ENCODE data around the gene GFAP. TPM values are rescaled to one million over a fixed set of nuclear protein-coding genes. Genes with fewer than 3 reads are reported as not detected.

Gene GFAP
- not detected for total RNA-seq

DNA sequence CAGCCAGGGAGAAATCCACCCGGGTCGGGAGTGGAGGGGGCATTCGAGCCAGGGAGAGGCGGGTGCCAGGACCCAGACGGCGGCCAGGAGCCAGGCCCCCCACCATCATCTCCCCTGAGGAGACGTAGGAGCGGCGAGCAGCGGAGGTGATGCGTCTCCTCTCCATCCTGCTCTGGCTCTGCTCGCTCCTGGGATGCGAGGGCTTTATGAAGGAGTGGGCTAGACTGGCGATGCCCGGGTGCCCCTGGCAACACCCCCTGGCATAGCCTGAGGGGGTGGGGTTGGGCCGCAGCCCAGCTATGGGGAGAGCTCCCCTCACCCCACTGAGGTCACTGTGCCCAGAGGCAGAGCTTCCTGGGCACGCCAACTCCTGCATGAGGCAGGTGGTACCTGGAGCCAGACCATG, at the start of gene GFAP:
Gene GFAP, minus strand, starts transcription at position 180 of the 406 bp plus-strand sequence. Its CDS starts 14 bp downstream, at position 166.
- Mint-ChIP-seq H3K4me1 (ENCODE audit: low read depth) (peaks cover 22% of the 10 kb centered on the region), H3K9me3 (ENCODE audit: insufficient read depth) (no peaks in the 10 kb centered on the region), H3K4me3 (no peak within 1 kb of the TSS), H3K27ac (no peak within 1 kb of the TSS), H3K27me3 (ENCODE audit: low read depth) (peaks cover 27% of the 10 kb centered on the region), H3K36me3 (ENCODE audit: low read depth) (no peaks in the 10 kb centered on the region)
- CTCF ChIA-PET: interaction anchor here (1.5 kb wide), 1 partner anchor 220 kb away, joined by 3 read pairs; the partner anchor contains the start of gene ACBD4
- no peak for ATAC-seq
- POLR2A ChIA-PET: no interaction called here
- no peak for DNase-seq

- Mint-ChIP-seq H3K4me3 (no peak overlapping the region), H3K27ac (no peak overlapping the region), H3K9me3 (ENCODE audit: insufficient read depth) (no peaks in the 10 kb centered on the region), H3K4me1 (ENCODE audit: low read depth) (peaks cover 12% of the 10 kb centered on the region), H3K36me3 (ENCODE audit: low read depth) (no peaks in the 10 kb centered on the region), H3K27me3 (ENCODE audit: low read depth) (peaks cover 60% of the 10 kb centered on the region)
- POLR2A ChIA-PET: interaction anchor here (0.7 kb wide), 1 partner anchor 8 kb away, joined by 3 read pairs; no protein-coding TSS in a partner anchor
- CTCF ChIA-PET: interaction anchor here (1.0 to 1.1 kb wide), 2 partner anchors 41 to 63 kb away, joined by 3 read pairs; no protein-coding TSS in a partner anchor
- no peak for ATAC-seq
- no peak for DNase-seq
Measured at GRCh38 chr17:44961921-44962350, 46.6 kb upstream of the GFAP start.

- DNase-seq (no peak), ATAC-seq (no peak)
- H3K9me3 Mint-ChIP-seq (ENCODE audit: insufficient read depth): no peaks in the 10 kb centered on the region
- ChIA-PET POLR2A (no interaction called here), CTCF (interaction anchor here (1.1 to 1.6 kb wide), 2 partner anchors 41 to 62 kb away, joined by 3 to 4 read pairs; no protein-coding TSS in a partner anchor)
- peaks cover 52% of the 10 kb centered on the region for H3K27me3 Mint-ChIP-seq (ENCODE audit: low read depth)
- peaks cover 5% of the 10 kb centered on the region for H3K4me1 Mint-ChIP-seq (ENCODE audit: low read depth)
- H3K4me3 Mint-ChIP-seq: no peak overlapping the region
- no peaks in the 10 kb centered on the region for H3K36me3 Mint-ChIP-seq (ENCODE audit: low read depth)
- H3K27ac Mint-ChIP-seq: no peak overlapping the region
Measured at GRCh38 chr17:44960691-44961090, 45.4 kb upstream of the GFAP start.

DNA sequence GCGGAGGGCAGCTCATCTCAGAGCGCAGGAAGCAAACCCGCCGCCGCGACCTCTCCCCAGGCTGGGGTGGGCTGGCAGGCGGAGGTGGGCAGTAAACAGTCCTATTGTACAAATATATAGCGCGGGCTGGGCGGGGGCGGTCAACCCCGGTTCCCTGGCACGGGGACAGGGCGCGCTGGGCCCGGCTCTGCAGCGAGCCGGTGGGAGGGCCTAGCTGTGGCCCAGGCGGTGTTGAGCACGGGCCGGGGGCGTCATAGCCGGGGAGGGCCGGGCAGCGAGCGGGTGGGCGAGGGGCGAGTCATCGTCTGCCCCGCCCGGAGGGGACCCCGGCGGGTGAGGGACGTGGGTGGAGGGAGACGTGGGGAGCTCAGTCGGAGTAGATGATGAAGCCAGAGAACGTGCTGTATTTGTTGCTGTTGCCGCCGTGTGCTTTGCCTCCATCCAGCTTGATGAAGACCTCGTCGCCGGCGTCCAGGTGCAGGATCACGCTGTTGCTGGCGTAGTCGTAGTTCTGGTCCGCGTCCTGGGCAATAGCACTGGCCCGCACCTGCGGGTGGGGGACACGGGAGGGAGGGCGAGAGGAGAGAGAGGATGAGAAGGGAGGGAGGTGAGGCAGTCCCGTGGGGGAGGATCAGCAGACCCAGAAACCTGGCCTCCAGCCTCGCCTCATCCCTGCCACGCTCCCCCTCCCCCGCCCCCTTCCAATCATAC, 44.7 kb upstream of the GFAP start:
- no peak for DNase-seq
- CTCF ChIA-PET: interaction anchor here (1.6 to 1.9 kb wide), 2 partner anchors 40 to 183 kb away, joined by 4 read pairs; no protein-coding TSS in a partner anchor
- H3K27me3 Mint-ChIP-seq (ENCODE audit: low read depth): peaks cover 49% of the 10 kb centered on the region

GRCh38 chr17:44956998-44957981, 42.0 kb upstream of the GFAP start:
- no peaks in the 10 kb centered on the region for H3K36me3 Mint-ChIP-seq (ENCODE audit: low read depth)
- no peak for ATAC-seq
- no peak overlapping the region for H3K27ac Mint-ChIP-seq
- CTCF ChIA-PET: interaction anchor here (1.1 to 1.2 kb wide), 2 partner anchors 12 to 179 kb away, joined by 3 read pairs; no protein-coding TSS in a partner anchor
- POLR2A ChIA-PET: interaction anchor here (0.9 kb wide), 1 partner anchor 8 kb away, joined by 3 read pairs; no protein-coding TSS in a partner anchor
- peaks cover 34% of the 10 kb centered on the region for H3K27me3 Mint-ChIP-seq (ENCODE audit: low read depth)
- H3K9me3 Mint-ChIP-seq (ENCODE audit: insufficient read depth): no peaks in the 10 kb centered on the region
- no peak for DNase-seq
- H3K4me3 Mint-ChIP-seq: no peak overlapping the region
- H3K4me1 Mint-ChIP-seq (ENCODE audit: low read depth): peaks cover 5% of the 10 kb centered on the region

More for the DNA sequence above, 44.7 kb upstream of the GFAP start:
- no peak overlapping the region for H3K4me3 Mint-ChIP-seq
- peaks cover 5% of the 10 kb centered on the region for H3K4me1 Mint-ChIP-seq (ENCODE audit: low read depth)
- no peaks in the 10 kb centered on the region for H3K9me3 Mint-ChIP-seq (ENCODE audit: insufficient read depth)
- H3K36me3 Mint-ChIP-seq (ENCODE audit: low read depth): no peaks in the 10 kb centered on the region
- no peak overlapping the region for H3K27ac Mint-ChIP-seq
- ATAC-seq: no peak
- POLR2A ChIA-PET: no interaction called here

- no peak for ATAC-seq
- no peak overlapping the region for H3K27ac Mint-ChIP-seq
- H3K9me3 Mint-ChIP-seq (ENCODE audit: insufficient read depth): no peaks in the 10 kb centered on the region
- H3K4me3 Mint-ChIP-seq: no peak overlapping the region
- ChIA-PET CTCF (interaction anchor here (2.4 kb wide), 1 partner anchor 66 kb away, joined by 7 read pairs; no protein-coding TSS in a partner anchor), POLR2A (interaction anchor here (0.7 to 0.8 kb wide), 2 partner anchors 49 to 267 kb away, joined by 3 read pairs; no protein-coding TSS in a partner anchor)
- H3K4me1 Mint-ChIP-seq (ENCODE audit: low read depth): peaks cover 5% of the 10 kb centered on the region
- H3K27me3 Mint-ChIP-seq (ENCODE audit: low read depth): peaks cover 35% of the 10 kb centered on the region
- no peaks in the 10 kb centered on the region for H3K36me3 Mint-ChIP-seq (ENCODE audit: low read depth)
- no peak for DNase-seq
Measured at GRCh38 chr17:44955674-44956425, 40.5 kb upstream of the GFAP start.

DNA sequence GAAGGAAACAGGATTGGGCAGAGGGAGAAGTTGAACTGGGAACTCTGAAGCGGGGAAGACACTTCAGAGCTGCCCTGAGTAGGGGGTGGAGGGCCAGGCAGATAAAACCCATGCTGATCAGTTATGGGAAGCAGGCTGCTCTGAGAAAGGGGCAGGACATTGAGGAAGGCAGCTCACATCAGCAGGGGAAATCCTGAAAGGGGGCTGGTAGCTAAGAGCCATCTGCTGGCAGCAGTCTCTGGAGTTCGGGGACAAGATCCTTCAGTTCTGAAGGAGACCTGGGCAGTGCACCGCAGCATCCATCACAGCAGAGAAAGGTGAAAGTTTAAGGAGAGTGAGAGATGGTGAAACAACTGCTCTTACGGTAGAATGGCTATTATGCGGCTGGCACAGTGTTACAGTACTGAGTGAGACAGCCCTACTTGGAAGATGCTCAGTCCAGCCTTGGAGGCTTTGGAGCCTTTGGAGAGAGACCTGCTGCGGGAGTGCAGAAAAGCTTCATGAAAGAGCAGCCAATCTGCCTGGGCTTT, 37.7 kb upstream of the GFAP start:
- Mint-ChIP-seq H3K27ac (peak overlapping the region; percentile 3), H3K4me3 (no peak overlapping the region), H3K4me1 (ENCODE audit: low read depth) (peaks cover 7% of the 10 kb centered on the region), H3K36me3 (ENCODE audit: low read depth) (no peaks in the 10 kb centered on the region), H3K27me3 (ENCODE audit: low read depth) (peaks cover 21% of the 10 kb centered on the region), H3K9me3 (ENCODE audit: insufficient read depth) (no peaks in the 10 kb centered on the region)
- POLR2A ChIA-PET: no interaction called here
- CTCF ChIA-PET: interaction anchor here (0.8 to 1.2 kb wide), 3 partner anchors 27 to 67 kb away, joined by 3 to 4 read pairs (median 4); no protein-coding TSS in a partner anchor
- DNase-seq (no peak), ATAC-seq (no peak)

GRCh38 chr17:44948315-44948795, 33.1 kb upstream of the GFAP start:
- CTCF ChIA-PET: no interaction called here
- peaks cover 39% of the 10 kb centered on the region for H3K4me1 Mint-ChIP-seq (ENCODE audit: low read depth)

GRCh38 chr17:44947461-44948314, 32.4 kb upstream of the GFAP start, which contains the start of gene KIF18B:
Gene KIF18B, minus strand, starts transcription at chr17:44947773. Its CDS starts 11,429 bp downstream, at chr17:44936344.
- H3K4me1 Mint-ChIP-seq (ENCODE audit: low read depth): peaks cover 45% of the 10 kb centered on the region
- H3K36me3 Mint-ChIP-seq (ENCODE audit: low read depth): peaks cover 35% of the 10 kb centered on the region
- POLR2A ChIA-PET: interaction anchor here (0.6 to 1.8 kb wide), 14 partner anchors 21 to 202 kb away, joined by 3 to 13 read pairs (median 4); partner anchors contain the start of genes C1QL1 and DCAKD
- H3K27ac Mint-ChIP-seq: peak within 1 kb of the TSS; percentile 96
- CTCF ChIA-PET: interaction anchor here (1.3 kb wide), 2 partner anchors 72 to 75 kb away, joined by 4 read pairs; no protein-coding TSS in a partner anchor
- peak within 1 kb of the TSS; percentile 96 for H3K4me3 Mint-ChIP-seq
- peaks cover 4% of the 10 kb centered on the region for H3K27me3 Mint-ChIP-seq (ENCODE audit: low read depth)
- DNase-seq (peak; percentile 97), ATAC-seq (peak; percentile 96)
- H3K9me3 Mint-ChIP-seq (ENCODE audit: insufficient read depth): no peaks in the 10 kb centered on the region

More at GRCh38 chr17:44948315-44948795, 33.1 kb upstream of the GFAP start:
- peak overlapping the region; percentile 96 for H3K4me3 Mint-ChIP-seq
- H3K27me3 Mint-ChIP-seq (ENCODE audit: low read depth): peaks cover 4% of the 10 kb centered on the region
- ATAC-seq (no peak), DNase-seq (no peak)
- POLR2A ChIA-PET: interaction anchor here (1.4 to 1.8 kb wide), 4 partner anchors 20 to 27 kb away, joined by 3 to 13 read pairs (median 4); partner anchors contain the start of gene C1QL1
- H3K9me3 Mint-ChIP-seq (ENCODE audit: insufficient read depth): no peaks in the 10 kb centered on the region
- H3K27ac Mint-ChIP-seq: peak overlapping the region; percentile 96
- peaks cover 32% of the 10 kb centered on the region for H3K36me3 Mint-ChIP-seq (ENCODE audit: low read depth)

Data from activated CD8-positive, alpha-beta T cell treated with anti-CD3 and anti-CD28 coated beads, Interleukin-2, amount 10 ng/mL, durations not matched to agents 7 days and 5 days (primary cell).